SK-N-SH (cell line): ENCODE measurements around the gene SCARB1.

Experiments used
- CTCF ChIP-seq: fragments of 200-600 bp; sonication (generic); IDR thresholded peaks from 2 replicates; pipeline ENCODE4 v1.6.1; 2017; ENCODE audit warnings: antibody characterized with exemption, mild to moderate bottlenecking, moderate library complexity
- EP300 ChIP-seq, 2 experiments: IDR thresholded peaks; 2 replicates each; pipeline versions ENCODE4 v1.4.0 to v1.6.1; 2012; ENCODE audit warnings: borderline replicate concordance in 1 of 2, low read depth in 1 of 2, low read length in 1 of 2
- FOSL2 ChIP-seq: IDR thresholded peaks from 2 replicates; pipeline ENCODE4 v1.4.0; 2012; ENCODE audit warnings: low read depth, mild to moderate bottlenecking, moderate library complexity, borderline replicate concordance
- FOXM1 ChIP-seq: IDR thresholded peaks from 2 replicates; pipeline ENCODE4 v1.4.0; 2012; ENCODE audit warnings: low read depth, mild to moderate bottlenecking
- JUND ChIP-seq: IDR thresholded peaks from 2 replicates; pipeline ENCODE4 v1.4.0; 2012
- MAX ChIP-seq: IDR thresholded peaks from 2 replicates; pipeline ENCODE4 v1.4.0; 2012; ENCODE audit warnings: low read depth
- NFIC ChIP-seq: IDR thresholded peaks from 2 replicates; pipeline ENCODE4 v1.4.0; 2012; ENCODE audit warnings: borderline replicate concordance
- POLR2AphosphoS5 ChIP-seq: IDR thresholded peaks from 2 replicates; pipeline ENCODE4 v1.6.1; 2012; ENCODE audit warnings: low read depth, low read length
- REST ChIP-seq: IDR thresholded peaks from 2 replicates; pipeline ENCODE4 v1.6.1; 2012; ENCODE audit warnings: mild to moderate bottlenecking, low read depth, low read length, moderate library complexity
- RFX5 ChIP-seq: IDR thresholded peaks from 2 replicates; pipeline ENCODE4 v1.6.1; 2012; ENCODE audit warnings: mild to moderate bottlenecking, improper control_type of control experiment, low read length
- SIN3A ChIP-seq: IDR thresholded peaks from 2 replicates; pipeline ENCODE4 v1.6.1; 2012; ENCODE audit warnings: low read depth, mild to moderate bottlenecking, low read length, moderate library complexity, borderline replicate concordance
- TAF1 ChIP-seq: IDR thresholded peaks from 2 replicates; pipeline ENCODE4 v1.6.1; 2012; ENCODE audit warnings: low read depth, mild to moderate bottlenecking, low read length, moderate library complexity, borderline replicate concordance
- USF2 ChIP-seq: fragments of 150-350 bp; IDR thresholded peaks from 2 replicates; pipeline ENCODE4 v1.6.1; 2017; ENCODE audit warnings: antibody characterized with exemption, low read length, low read depth, borderline replicate concordance
- YY1 ChIP-seq: IDR thresholded peaks from 2 replicates; pipeline ENCODE4 v1.4.0; 2012; ENCODE audit warnings: low read depth, mild to moderate bottlenecking

- TF ChIP-seq CTCF (no peak), MAX (no peak), FOSL2 (no peak), POLR2AphosphoS5 (no peak), YY1 (no peak), TAF1 (no peak), FOXM1 (no peak), NFIC (no peak), RFX5 (no peak), SIN3A (no peak), REST (no peak), USF2 (no peak), EP300 (IDR thresholded peaks at IDR 0.05; ENCODE audit: borderline replicate concordance in 1 of 2, low read depth in 1 of 2, low read length in 1 of 2) (no peak), JUND (no peak)
These were observed 101.3 kb downstream of the SCARB1 start for GRCh38 chr12:124762384-124762783.
